ENCODE measurements around the gene SF3B3. TPM values are rescaled to one million over a fixed set of nuclear protein-coding genes. Genes with fewer than 3 reads are reported as not detected.

SF3B3 gene
- total RNA-seq, 4 donors from 2014 or later = 48.5 to 119 (median 94.9) TPM

- no peaks in the 10 kb centered on the region for H3K4me1 ChIP-seq
- H3K27ac ChIP-seq = no peak overlapping the region
- no peak for DNase-seq
- H3K9me3 ChIP-seq = no peaks in the 10 kb centered on the region
- H3K4me3 ChIP-seq = no peak overlapping the region
- no peak for TF ChIP-seq CTCF (IDR thresholded peaks at IDR 0.05)
- no peak for TF ChIP-seq POLR2A (IDR thresholded peaks at IDR 0.05)
- peaks cover 0 to 71% (median 0%) of the 10 kb centered on the region in 3 donors for H3K36me3 ChIP-seq
- H3K27me3 ChIP-seq = no peaks in the 10 kb centered on the region
These were observed 44.7 kb upstream of the SF3B3 start for GRCh38 chr16:70478912-70479341.

GRCh38 chr16:70480127-70481105 is 43.2 kb upstream of the SF3B3 start:
- DNase-seq = no peak
- H3K4me3 ChIP-seq = no peak overlapping the region
- no peaks in the 10 kb centered on the region for H3K27me3 ChIP-seq
- H3K27ac ChIP-seq = no peak overlapping the region
- no peaks in the 10 kb centered on the region for H3K4me1 ChIP-seq
- TF ChIP-seq POLR2A (IDR thresholded peaks at IDR 0.05) (no peak), CTCF (IDR thresholded peaks at IDR 0.05) (no peak)
- no peaks in the 10 kb centered on the region for H3K9me3 ChIP-seq
- H3K36me3 ChIP-seq = peaks cover 0 to 70% (median 0%) of the 10 kb centered on the region in 3 donors

- Histone ChIP-seq H3K4me1 (no peaks in the 10 kb centered on the region), H3K27me3 (no peaks in the 10 kb centered on the region), H3K36me3 (peaks cover 0 to 82% (median 0%) of the 10 kb centered on the region in 3 donors), H3K4me3 (no peak overlapping the region), H3K9me3 (no peaks in the 10 kb centered on the region), H3K27ac (no peak overlapping the region)
- DNase-seq = no peak
- TF ChIP-seq POLR2A (IDR thresholded peaks at IDR 0.05) (no peak), CTCF (IDR thresholded peaks at IDR 0.05) (no peak)
These were observed 41.6 kb upstream of the SF3B3 start for GRCh38 chr16:70481929-70482536.

- no peak for DNase-seq
- no peaks in the 10 kb centered on the region for H3K4me1 ChIP-seq
- peaks cover 0 to 88% (median 0%) of the 10 kb centered on the region in 3 donors for H3K36me3 ChIP-seq
- H3K27me3 ChIP-seq = no peaks in the 10 kb centered on the region
- no peaks in the 10 kb centered on the region for H3K9me3 ChIP-seq
- no peak overlapping the region for H3K27ac ChIP-seq
- TF ChIP-seq CTCF (IDR thresholded peaks at IDR 0.05) (no peak), POLR2A (IDR thresholded peaks at IDR 0.05) (no peak)
- no peak overlapping the region for H3K4me3 ChIP-seq
These were observed 41.0 kb upstream of the SF3B3 start for GRCh38 chr16:70482624-70483023.

GRCh38 chr16:70483426-70483825 is 40.2 kb upstream of the SF3B3 start:
- Histone ChIP-seq H3K36me3 (peaks cover 0 to 93% (median 0%) of the 10 kb centered on the region in 3 donors), H3K9me3 (no peaks in the 10 kb centered on the region), H3K4me3 (no peak overlapping the region), H3K27me3 (no peaks in the 10 kb centered on the region), H3K4me1 (no peaks in the 10 kb centered on the region), H3K27ac (no peak overlapping the region)
- DNase-seq = no peak
- TF ChIP-seq POLR2A (IDR thresholded peaks at IDR 0.05) (no peak), CTCF (IDR thresholded peaks at IDR 0.05) (no peak)
